OCI-LY7 (cell line): ENCODE results near the gene GAS6. TPM values are rescaled to one million over a fixed set of nuclear protein-coding genes. Genes with fewer than 3 reads are reported as not detected.

Source experiments
- BruUV-seq: library from RNA; stranded (reverse); fragments of 400-500 nt; replicated peaks from 2 replicates; lab custom pipeline; 2021; lab: Mats Ljungman, UMichigan
- CTCF ChIA-PET: fragments of 300-600 bp; sonication (Branson Sonifier 250); formaldehyde crosslinking; loops from one replicate; lab custom pipeline; 2022; ENCODE audit warnings: antibody characterized with exemption; ENCODE audit not compliant: unreplicated experiment; lab: Charles Lee
- POLR2A ChIA-PET: fragments of 300-600 bp; sonication (Branson Sonifier 250); formaldehyde crosslinking; loops from one replicate; lab custom pipeline; 2022; ENCODE audit warnings: antibody characterized with exemption; lab: Charles Lee
- DNase-seq: peaks from one replicate; pipeline ENCODE4 v3.0.0-alpha.2; 2015; ENCODE audit warnings: low spot score
- H2AFZ ChIP-seq: fragments of 200-600 bp; sonication (generic), shearing (Covaris generic); 2 replicates; pipeline ENCODE4 v1.6.1; 2014; ENCODE audit warnings: mild to moderate bottlenecking, antibody characterized with exemption, low read length, moderate library complexity
- H3K27ac ChIP-seq: fragments of 200-600 bp; sonication (generic); 2 replicates; pipeline ENCODE4 v1.5.1; 2014; ENCODE audit warnings: mixed run types, low read depth, mild to moderate bottlenecking, moderate library complexity, low read length, inconsistent platforms; ENCODE audit not compliant: poor library complexity, severe bottlenecking
- H3K36me3 ChIP-seq: fragments of 200-600 bp; sonication (generic); 2 replicates; pipeline ENCODE4 v1.6.1; 2014; ENCODE audit warnings: mild to moderate bottlenecking, antibody characterized with exemption, low read length, moderate library complexity, mixed read lengths; ENCODE audit not compliant: insufficient read depth
- H3K4me1 ChIP-seq: fragments of 200-600 bp; sonication (generic); 2 replicates; pipeline ENCODE4 v1.5.1; 2014; ENCODE audit warnings: mild to moderate bottlenecking, low read length; ENCODE audit not compliant: insufficient read depth, poor library complexity, severe bottlenecking
- H3K4me2 ChIP-seq: fragments of 200-600 bp; sonication (generic); 2 replicates; pipeline ENCODE4 v1.6.1; 2014; ENCODE audit warnings: mild to moderate bottlenecking, low read length
- H3K4me3 ChIP-seq: fragments of 200-600 bp; sonication (generic); 2 replicates; pipeline ENCODE4 v1.5.1; 2014; ENCODE audit warnings: mild to moderate bottlenecking, low read depth, low read length; ENCODE audit not compliant: poor library complexity, severe bottlenecking
- H3K79me2 ChIP-seq: fragments of 200-600 bp; sonication (generic); 2 replicates; pipeline ENCODE4 v1.6.1; 2016; ENCODE audit warnings: low read depth, mild to moderate bottlenecking, low read length, moderate library complexity, mixed read lengths; ENCODE audit not compliant: insufficient read depth
- H3K9me2 ChIP-seq: fragments of 200-600 bp; sonication (generic); 2 replicates; pipeline ENCODE4 v1.6.1; 2016; ENCODE audit warnings: mild to moderate bottlenecking, low read length, mixed read lengths; ENCODE audit not compliant: insufficient read depth
- H3K9me3 ChIP-seq: fragments of 200-600 bp; sonication (generic); 2 replicates; pipeline ENCODE4 v1.6.1; 2014; ENCODE audit warnings: mild to moderate bottlenecking, mixed run types, low read length, mixed read lengths
- H4K20me1 ChIP-seq: fragments of 200-600 bp; sonication (generic); 2 replicates; pipeline ENCODE4 v1.6.1; 2014; ENCODE audit warnings: mild to moderate bottlenecking, antibody characterized with exemption, low read length, moderate library complexity, mixed read lengths; ENCODE audit not compliant: insufficient read depth
- EZH2phosphoT487 ChIP-seq: fragments of 200-600 bp; sonication (generic); IDR thresholded peaks from 2 replicates; pipeline ENCODE4 v1.6.1; 2018; ENCODE audit warnings: low read depth, borderline replicate concordance, mild to moderate bottlenecking, mixed run types, antibody characterized with exemption, low read length, moderate library complexity, mixed read lengths
- intact Hi-C: fragments of 100-400 bp; cut with micrococcal nuclease; formaldehyde crosslinking; loops from one replicate; pipeline ENCODE4 v1.10.0; 2022; ENCODE audit not compliant: unreplicated experiment
- total RNA-seq, 2 experiments: library from RNA; depleted of rRNA in 1 of 2; stranded (reverse); fragments of >200 nt in 1 of 2; shearing (Covaris generic) in 1 of 2; gene quantifications; 2 replicates each; pipeline ENCODE4 v1.2.3, GENCODE V29; 2014 to 2022
- TF ChIP-seq, protein P1 (sequence below): fragments of 200-600 bp; sonication (generic); conservative IDR thresholded peaks from 2 replicates; pipeline ENCODE4 v1.5.1; 2014; ENCODE audit warnings: mild to moderate bottlenecking, antibody characterized with exemption, low read length, moderate library complexity, mixed read lengths

GAS6 gene
- total RNA-seq, 2 experiments from 2014 or later: not detected

DNA sequence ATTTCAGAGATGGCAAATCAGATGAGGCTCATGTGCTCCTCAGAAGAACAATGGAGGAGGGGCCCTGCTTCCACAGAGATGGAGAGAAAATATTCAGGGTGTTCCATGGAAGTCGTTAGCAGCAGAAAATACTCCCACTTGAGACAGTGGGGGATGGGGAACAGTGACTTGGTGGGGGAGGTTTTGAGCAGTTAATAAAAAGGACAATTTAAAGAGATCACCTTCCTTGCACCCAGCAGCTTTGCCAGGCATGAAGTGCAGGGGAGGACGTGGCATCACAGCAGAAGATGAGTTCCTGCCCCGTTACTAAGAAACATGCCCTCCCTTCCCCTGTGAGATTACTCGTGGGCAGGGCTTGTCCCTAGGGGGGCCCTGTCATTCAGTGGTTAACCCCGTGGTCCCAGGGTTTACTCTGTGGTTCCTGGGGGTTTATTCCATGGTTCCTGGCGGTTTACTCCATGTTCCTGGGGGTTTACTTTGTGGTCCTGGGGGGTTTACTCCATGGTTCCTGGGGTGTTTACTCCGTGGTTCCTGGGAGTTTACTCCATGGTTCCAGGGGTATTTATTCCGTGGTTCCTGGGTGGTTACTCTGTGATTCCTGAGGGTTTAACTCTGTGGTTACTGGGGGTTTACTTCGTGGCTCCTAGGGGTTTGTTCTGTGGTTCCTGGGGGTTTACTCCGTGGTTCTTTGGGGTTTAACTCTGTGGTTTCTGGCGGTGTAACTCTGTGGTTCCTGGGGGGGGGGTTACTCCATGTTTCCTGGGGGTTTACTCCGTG, 55.6 kb downstream of the GAS6 start:
- H2AFZ ChIP-seq: no peak overlapping the region
- intact Hi-C loops: no loop called here
- no peak overlapping the region for H3K4me3 ChIP-seq
- H3K4me1 ChIP-seq: no peaks in the 10 kb centered on the region
- no peaks in the 10 kb centered on the region for H3K9me2 ChIP-seq
- no TSS peak for BruUV-seq
- ChIA-PET POLR2A (no interaction called here), CTCF (no interaction called here)
- H3K27ac ChIP-seq: no peak overlapping the region
- no peaks in the 10 kb centered on the region for H4K20me1 ChIP-seq
- H3K79me2 ChIP-seq: no peaks in the 10 kb centered on the region
- H3K36me3 ChIP-seq: no peaks in the 10 kb centered on the region
- no peaks in the 10 kb centered on the region for H3K9me3 ChIP-seq
- no peak for DNase-seq
- H3K4me2 ChIP-seq: no peak overlapping the region
- TF ChIP-seq, protein P1, sequence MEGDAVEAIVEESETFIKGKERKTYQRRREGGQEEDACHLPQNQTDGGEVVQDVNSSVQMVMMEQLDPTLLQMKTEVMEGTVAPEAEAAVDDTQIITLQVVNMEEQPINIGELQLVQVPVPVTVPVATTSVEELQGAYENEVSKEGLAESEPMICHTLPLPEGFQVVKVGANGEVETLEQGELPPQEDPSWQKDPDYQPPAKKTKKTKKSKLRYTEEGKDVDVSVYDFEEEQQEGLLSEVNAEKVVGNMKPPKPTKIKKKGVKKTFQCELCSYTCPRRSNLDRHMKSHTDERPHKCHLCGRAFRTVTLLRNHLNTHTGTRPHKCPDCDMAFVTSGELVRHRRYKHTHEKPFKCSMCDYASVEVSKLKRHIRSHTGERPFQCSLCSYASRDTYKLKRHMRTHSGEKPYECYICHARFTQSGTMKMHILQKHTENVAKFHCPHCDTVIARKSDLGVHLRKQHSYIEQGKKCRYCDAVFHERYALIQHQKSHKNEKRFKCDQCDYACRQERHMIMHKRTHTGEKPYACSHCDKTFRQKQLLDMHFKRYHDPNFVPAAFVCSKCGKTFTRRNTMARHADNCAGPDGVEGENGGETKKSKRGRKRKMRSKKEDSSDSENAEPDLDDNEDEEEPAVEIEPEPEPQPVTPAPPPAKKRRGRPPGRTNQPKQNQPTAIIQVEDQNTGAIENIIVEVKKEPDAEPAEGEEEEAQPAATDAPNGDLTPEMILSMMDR: no peak
- no peak for TF ChIP-seq EZH2phosphoT487

DNA sequence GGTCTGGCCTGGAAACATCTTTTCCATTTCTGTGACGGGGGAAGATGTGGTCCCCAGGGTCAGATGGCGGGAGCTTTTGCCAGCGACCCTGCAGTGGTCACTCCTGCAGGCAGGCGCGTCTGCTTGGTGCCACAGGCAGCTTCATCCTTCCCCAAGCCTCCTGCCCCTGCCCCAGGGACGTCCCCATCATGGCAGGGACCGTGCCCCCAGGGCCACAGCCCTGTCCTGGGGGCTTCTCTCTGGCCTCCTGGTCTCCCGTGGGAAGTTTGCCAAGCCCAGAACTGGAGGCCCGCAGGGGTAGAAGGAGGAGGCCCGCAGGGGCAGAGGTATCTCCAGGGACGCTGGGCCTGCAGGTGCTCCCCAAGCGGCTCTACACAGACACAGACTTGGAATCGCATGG, 57.4 kb downstream of the GAS6 start:
- Histone ChIP-seq H3K27ac (no peak overlapping the region), H3K4me2 (no peak overlapping the region), H3K9me2 (no peaks in the 10 kb centered on the region), H4K20me1 (no peaks in the 10 kb centered on the region), H3K79me2 (no peaks in the 10 kb centered on the region), H3K9me3 (no peaks in the 10 kb centered on the region), H2AFZ (no peak overlapping the region), H3K36me3 (no peaks in the 10 kb centered on the region), H3K4me1 (no peaks in the 10 kb centered on the region), H3K4me3 (no peak overlapping the region)
- BruUV-seq: no TSS peak
- intact Hi-C loops: no loop called here
- DNase-seq: no peak
- TF ChIP-seq, protein P1: no peak
- no peak for TF ChIP-seq EZH2phosphoT487
- CTCF ChIA-PET: no interaction called here
- POLR2A ChIA-PET: no interaction called here

DNA sequence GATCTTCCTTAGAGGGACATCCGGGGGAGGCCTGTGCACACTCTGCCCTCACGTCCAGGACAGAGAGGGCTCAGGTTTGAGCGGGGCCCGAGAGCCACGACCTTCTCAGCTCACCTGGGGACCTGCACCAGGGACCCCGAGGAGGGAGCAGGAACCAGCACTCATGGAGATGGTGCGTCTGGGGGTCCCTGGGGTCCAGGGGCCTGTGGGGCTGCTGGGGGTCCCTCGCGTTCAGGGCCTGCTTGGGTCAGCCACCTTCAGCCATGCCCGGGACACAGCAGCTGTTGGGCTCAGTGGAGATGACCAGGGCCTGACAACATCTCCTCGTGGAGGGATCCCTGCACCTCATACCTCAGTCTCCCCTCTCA, 57.8 kb downstream of the GAS6 start:
- no peaks in the 10 kb centered on the region for H3K4me1 ChIP-seq
- no peaks in the 10 kb centered on the region for H3K79me2 ChIP-seq
- DNase-seq: no peak
- H4K20me1 ChIP-seq: no peaks in the 10 kb centered on the region
- H3K4me3 ChIP-seq: no peak overlapping the region
- BruUV-seq: no TSS peak
- no peaks in the 10 kb centered on the region for H3K9me3 ChIP-seq
- no peaks in the 10 kb centered on the region for H3K9me2 ChIP-seq
- H3K36me3 ChIP-seq: no peaks in the 10 kb centered on the region
- TF ChIP-seq EZH2phosphoT487: no peak
- TF ChIP-seq, protein P1: no peak
- ChIA-PET CTCF (no interaction called here), POLR2A (no interaction called here)
- intact Hi-C loops: no loop called here
- H3K4me2 ChIP-seq: no peak overlapping the region
- H2AFZ ChIP-seq: no peak overlapping the region
- H3K27ac ChIP-seq: no peak overlapping the region
